HepG2 (cell line): ENCODE measurements around the gene TBC1D16. TPM values are rescaled to one million over a fixed set of nuclear protein-coding genes. Genes with fewer than 3 reads are reported as not detected.
A peak's percentile ranks its signal among the peaks of the same experiment; 100 is the strongest.

ENCODE experiments used
- ATF2 ChIP-seq: sonication (generic); formaldehyde crosslinking; IDR thresholded peaks from 2 replicates; pipeline ENCODE4 v1.4.0; 2020; ENCODE audit warnings: missing genetic modification reagents
- GABPA ChIP-seq, 2 experiments: IDR thresholded peaks; 2 replicates each; pipeline ENCODE4 v1.6.1; 2011 to 2016; ENCODE audit warnings: low read depth in 2 of 2, low read length in 1 of 2, missing biosample characterization in 1 of 2, missing genetic modification characterization in 1 of 2
- GLMP ChIP-seq: sonication (generic); formaldehyde crosslinking; IDR thresholded peaks from 2 replicates; pipeline ENCODE4 v1.9.0; 2021; ENCODE audit warnings: missing genetic modification reagents, mild to moderate bottlenecking, borderline replicate concordance
- MLXIP ChIP-seq: sonication (generic); formaldehyde crosslinking; IDR thresholded peaks from 2 replicates; pipeline ENCODE4 v1.9.0; 2021; ENCODE audit warnings: missing genetic modification reagents, borderline replicate concordance
- PHF21A ChIP-seq: sonication (generic); formaldehyde crosslinking; IDR thresholded peaks from 2 replicates; pipeline ENCODE4 v1.5.0; 2020; ENCODE audit warnings: mild to moderate bottlenecking, missing genetic modification reagents
- RFXANK ChIP-seq: IDR thresholded peaks from 2 replicates; pipeline ENCODE4 v1.6.1; 2016
- ZBTB10 ChIP-seq: sonication (generic); formaldehyde crosslinking; IDR thresholded peaks from 2 replicates; pipeline ENCODE4 v1.4.0; 2020; ENCODE audit warnings: missing genetic modification reagents, borderline replicate concordance
- ZNF367 ChIP-seq: sonication (generic); formaldehyde crosslinking; IDR thresholded peaks from 2 replicates; pipeline ENCODE4 v1.4.0; 2020; ENCODE audit warnings: missing genetic modification reagents, borderline replicate concordance
- ZNF484 ChIP-seq: sonication (generic); formaldehyde crosslinking; IDR thresholded peaks from 2 replicates; pipeline ENCODE4 v1.5.1; 2020; ENCODE audit warnings: mild to moderate bottlenecking, low read depth, missing genetic modification reagents, borderline replicate concordance
- ZNF678 ChIP-seq: sonication (generic); formaldehyde crosslinking; IDR thresholded peaks from 2 replicates; pipeline ENCODE4 v1.4.0; 2020; ENCODE audit warnings: mild to moderate bottlenecking, missing genetic modification reagents
- ZSCAN25 ChIP-seq: sonication (generic); formaldehyde crosslinking; IDR thresholded peaks from 2 replicates; pipeline ENCODE4 v1.8.0; 2022; ENCODE audit warnings: mild to moderate bottlenecking, missing genetic modification reagents
- polyA plus RNA-seq, 8 experiments: library from polyadenylated mRNA; depleted of rRNA in 3 of 8; stranded (reverse) in 7 of 8; unstranded in 1 of 8; fragments of >200 nt; fragmentation: Illumina TruSeq in 4 of 8; extraction: Trizol in 4 of 8; gene quantifications; 2 replicates each; pipeline versions ENCODE4 v1.2.1 to v1.2.3, GENCODE V29; 2011 to 2016; ENCODE audit warnings: low read depth in 4 of 8, missing spikeins in 1 of 8, mixed read lengths in 1 of 8; ENCODE audit not compliant: insufficient read depth in 1 of 8
- total RNA-seq, 5 experiments: library from RNA; depleted of rRNA; stranded (reverse); fragments of >200 nt; fragmentation: Illumina TruSeq; extraction: Trizol; gene quantifications; 2 replicates each; pipeline ENCODE4 v1.2.3, GENCODE V29; 2016; ENCODE audit warnings: low read depth in 1 of 5
- TF ChIP-seq, protein P1 (sequence below): sonication (generic); formaldehyde crosslinking; IDR thresholded peaks from 2 replicates; pipeline ENCODE4 v1.4.0; 2020; ENCODE audit warnings: missing genetic modification reagents
- TF ChIP-seq, protein P2 (sequence below): IDR thresholded peaks from 2 replicates; pipeline ENCODE4 v1.6.1; 2012; ENCODE audit warnings: low read depth, low read length, improper control_type of control experiment

TBC1D16 gene
- total and polyA plus RNA-seq, 2 of the 13 experiments (the other 11 are each of a cell fraction or from before 2014, with no cell fraction given) = 14.9 to 24.9 TPM

- TF ChIP-seq, protein P1, sequence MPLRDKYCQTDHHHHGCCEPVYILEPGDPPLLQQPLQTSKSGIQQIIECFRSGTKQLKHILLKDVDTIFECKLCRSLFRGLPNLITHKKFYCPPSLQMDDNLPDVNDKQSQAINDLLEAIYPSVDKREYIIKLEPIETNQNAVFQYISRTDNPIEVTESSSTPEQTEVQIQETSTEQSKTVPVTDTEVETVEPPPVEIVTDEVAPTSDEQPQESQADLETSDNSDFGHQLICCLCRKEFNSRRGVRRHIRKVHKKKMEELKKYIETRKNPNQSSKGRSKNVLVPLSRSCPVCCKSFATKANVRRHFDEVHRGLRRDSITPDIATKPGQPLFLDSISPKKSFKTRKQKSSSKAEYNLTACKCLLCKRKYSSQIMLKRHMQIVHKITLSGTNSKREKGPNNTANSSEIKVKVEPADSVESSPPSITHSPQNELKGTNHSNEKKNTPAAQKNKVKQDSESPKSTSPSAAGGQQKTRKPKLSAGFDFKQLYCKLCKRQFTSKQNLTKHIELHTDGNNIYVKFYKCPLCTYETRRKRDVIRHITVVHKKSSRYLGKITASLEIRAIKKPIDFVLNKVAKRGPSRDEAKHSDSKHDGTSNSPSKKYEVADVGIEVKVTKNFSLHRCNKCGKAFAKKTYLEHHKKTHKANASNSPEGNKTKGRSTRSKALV = no peak
- TF ChIP-seq GLMP (no peak), PHF21A (CRISPR knock-in tag) (peak; percentile 52; the same call in 1 of the 2 replicates), ZBTB10 (CRISPR knock-in tag) (no peak), ZNF367 (CRISPR knock-in tag) (no peak), ATF2 (CRISPR knock-in tag) (no peak), MLXIP (CRISPR knock-in tag) (no peak), ZNF484 (no peak), ZSCAN25 (CRISPR knock-in tag) (peak; percentile 64; the same call in 1 of the 2 replicates), GABPA (IDR thresholded peaks at IDR 0.05; ENCODE audit: low read depth, low read length) (no peak), GABPA (CRISPR knock-in tag; IDR thresholded peaks at IDR 0.05; ENCODE audit: low read depth) (no peak), RFXANK (no peak), ZNF678 (CRISPR knock-in tag) (no peak)
- TF ChIP-seq, protein P2, sequence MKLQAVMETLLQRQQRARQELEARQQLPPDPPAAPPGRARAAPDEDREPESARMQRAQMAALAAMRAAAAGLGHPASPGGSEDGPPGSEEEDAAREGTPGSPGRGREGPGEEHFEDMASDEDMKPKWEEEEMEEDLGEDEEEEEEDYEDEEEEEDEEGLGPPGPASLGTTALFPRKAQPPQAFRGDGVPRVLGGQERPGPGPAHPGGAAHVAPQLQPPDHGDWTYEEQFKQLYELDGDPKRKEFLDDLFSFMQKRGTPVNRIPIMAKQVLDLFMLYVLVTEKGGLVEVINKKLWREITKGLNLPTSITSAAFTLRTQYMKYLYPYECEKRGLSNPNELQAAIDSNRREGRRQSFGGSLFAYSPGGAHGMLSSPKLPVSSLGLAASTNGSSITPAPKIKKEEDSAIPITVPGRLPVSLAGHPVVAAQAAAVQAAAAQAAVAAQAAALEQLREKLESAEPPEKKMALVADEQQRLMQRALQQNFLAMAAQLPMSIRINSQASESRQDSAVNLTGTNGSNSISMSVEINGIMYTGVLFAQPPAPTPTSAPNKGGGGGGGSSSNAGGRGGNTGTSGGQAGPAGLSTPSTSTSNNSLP = no peak
Measured at GRCh38 chr17:80071116-80071841, 35.6 kb upstream of the TBC1D16 start (continued).
